ENCODE measurements around the gene KRT40. TPM values are rescaled to one million over a fixed set of nuclear protein-coding genes. Genes with fewer than 3 reads are reported as not detected.

KRT40 gene
- total and polyA plus RNA-seq, 2 experiments from 2014 or later = not detected

- Histone ChIP-seq H4K20me1 (replicated peaks; ENCODE audit: insufficient read depth) (no peaks in the 10 kb centered on the region), H3K4me2 (no peak overlapping the region), H2AFZ (no peak overlapping the region), H3F3A (replicated peaks; ENCODE audit: low read depth) (no peaks in the 10 kb centered on the region), H3K27me3 (ENCODE audit: insufficient read depth) (no peaks in the 10 kb centered on the region), H3K27ac (ENCODE audit: low read depth) (no peak overlapping the region), H3K4me1 (ENCODE audit: insufficient read depth) (0 out of 2 replicates have a peak, but pooled peaks cover 3% of the 10 kb centered on the region), H3K79me2 (replicated peaks; ENCODE audit: insufficient read depth) (no peaks in the 10 kb centered on the region), H3K4me3 (no peak overlapping the region), H3K9me2 (ENCODE audit: insufficient read depth) (0 out of 2 replicates have a peak, but pooled peaks cover 3% of the 10 kb centered on the region), H3K36me3 (ENCODE audit: insufficient read depth) (no peaks in the 10 kb centered on the region)
- peaks cover 11% of the 10 kb centered on the region; the same call in 2 of the 3 replicates for H3K4me1 Mint-ChIP-seq
- no peak for ATAC-seq
- H3K36me3 Mint-ChIP-seq (ENCODE audit: low read depth) = no peaks in the 10 kb centered on the region
- H3K27ac Mint-ChIP-seq = no peak overlapping the region
- H3K9me3 Mint-ChIP-seq = no peaks in the 10 kb centered on the region
- DNase-seq (ENCODE audit: low spot score) = no peak
- no peak overlapping the region for H3K4me3 Mint-ChIP-seq
- TF ChIP-seq STAT1 (IDR thresholded peaks at IDR 0.05; ENCODE audit: unreplicated experiment) = no peak
- no peak for TF ChIP-seq NANOG (IDR thresholded peaks at IDR 0.05; ENCODE audit: borderline replicate concordance)
- no peak for TF ChIP-seq JUNB (IDR thresholded peaks at IDR 0.05; ENCODE audit: unreplicated experiment)
- no peak for TF ChIP-seq ZNF114 (CRISPR knock-in tag; IDR thresholded peaks at IDR 0.05)
- TF ChIP-seq, protein P1, sequence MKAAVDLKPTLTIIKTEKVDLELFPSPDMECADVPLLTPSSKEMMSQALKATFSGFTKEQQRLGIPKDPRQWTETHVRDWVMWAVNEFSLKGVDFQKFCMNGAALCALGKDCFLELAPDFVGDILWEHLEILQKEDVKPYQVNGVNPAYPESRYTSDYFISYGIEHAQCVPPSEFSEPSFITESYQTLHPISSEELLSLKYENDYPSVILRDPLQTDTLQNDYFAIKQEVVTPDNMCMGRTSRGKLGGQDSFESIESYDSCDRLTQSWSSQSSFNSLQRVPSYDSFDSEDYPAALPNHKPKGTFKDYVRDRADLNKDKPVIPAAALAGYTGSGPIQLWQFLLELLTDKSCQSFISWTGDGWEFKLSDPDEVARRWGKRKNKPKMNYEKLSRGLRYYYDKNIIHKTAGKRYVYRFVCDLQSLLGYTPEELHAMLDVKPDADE (IDR thresholded peaks at IDR 0.05) = no peak
- TF ChIP-seq, protein P2, sequence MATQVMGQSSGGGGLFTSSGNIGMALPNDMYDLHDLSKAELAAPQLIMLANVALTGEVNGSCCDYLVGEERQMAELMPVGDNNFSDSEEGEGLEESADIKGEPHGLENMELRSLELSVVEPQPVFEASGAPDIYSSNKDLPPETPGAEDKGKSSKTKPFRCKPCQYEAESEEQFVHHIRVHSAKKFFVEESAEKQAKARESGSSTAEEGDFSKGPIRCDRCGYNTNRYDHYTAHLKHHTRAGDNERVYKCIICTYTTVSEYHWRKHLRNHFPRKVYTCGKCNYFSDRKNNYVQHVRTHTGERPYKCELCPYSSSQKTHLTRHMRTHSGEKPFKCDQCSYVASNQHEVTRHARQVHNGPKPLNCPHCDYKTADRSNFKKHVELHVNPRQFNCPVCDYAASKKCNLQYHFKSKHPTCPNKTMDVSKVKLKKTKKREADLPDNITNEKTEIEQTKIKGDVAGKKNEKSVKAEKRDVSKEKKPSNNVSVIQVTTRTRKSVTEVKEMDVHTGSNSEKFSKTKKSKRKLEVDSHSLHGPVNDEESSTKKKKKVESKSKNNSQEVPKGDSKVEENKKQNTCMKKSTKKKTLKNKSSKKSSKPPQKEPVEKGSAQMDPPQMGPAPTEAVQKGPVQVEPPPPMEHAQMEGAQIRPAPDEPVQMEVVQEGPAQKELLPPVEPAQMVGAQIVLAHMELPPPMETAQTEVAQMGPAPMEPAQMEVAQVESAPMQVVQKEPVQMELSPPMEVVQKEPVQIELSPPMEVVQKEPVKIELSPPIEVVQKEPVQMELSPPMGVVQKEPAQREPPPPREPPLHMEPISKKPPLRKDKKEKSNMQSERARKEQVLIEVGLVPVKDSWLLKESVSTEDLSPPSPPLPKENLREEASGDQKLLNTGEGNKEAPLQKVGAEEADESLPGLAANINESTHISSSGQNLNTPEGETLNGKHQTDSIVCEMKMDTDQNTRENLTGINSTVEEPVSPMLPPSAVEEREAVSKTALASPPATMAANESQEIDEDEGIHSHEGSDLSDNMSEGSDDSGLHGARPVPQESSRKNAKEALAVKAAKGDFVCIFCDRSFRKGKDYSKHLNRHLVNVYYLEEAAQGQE (IDR thresholded peaks at IDR 0.05; ENCODE audit: unreplicated experiment) = no peak
- TF ChIP-seq EZH2 (IDR thresholded peaks at IDR 0.05; ENCODE audit: low read depth, unreplicated experiment) = no peak
- no peak for TF ChIP-seq ZNF462 (CRISPR knock-in tag; IDR thresholded peaks at IDR 0.05)
- no peak for TF ChIP-seq EZH2phosphoT487 (IDR thresholded peaks at IDR 0.05; ENCODE audit: unreplicated experiment)
- no peak for TF ChIP-seq POLR2AphosphoS5 (IDR thresholded peaks at IDR 0.05; ENCODE audit: low read depth)
- no peak for TF ChIP-seq CTCF (conservative IDR thresholded peaks at IDR 0.05; ENCODE audit: low read depth in 2 of 2)
- no peak for TF ChIP-seq ZNF331 (CRISPR knock-in tag; IDR thresholded peaks at IDR 0.05; ENCODE audit: low read depth)
- no peak for TF ChIP-seq CREB1 (CRISPR knock-in tag; IDR thresholded peaks at IDR 0.05; ENCODE audit: low read depth)
- H3K27me3 Mint-ChIP-seq (ENCODE audit: insufficient read depth, low read depth, poor library complexity) = peaks cover 6% of the 10 kb centered on the region
Observed at GRCh38 chr17:40981115-40981514, 3.0 kb downstream of the KRT40 start.

Measured in GM23338 (cell line).